ENCODE measurements around the gene DCTN5.

DNA sequence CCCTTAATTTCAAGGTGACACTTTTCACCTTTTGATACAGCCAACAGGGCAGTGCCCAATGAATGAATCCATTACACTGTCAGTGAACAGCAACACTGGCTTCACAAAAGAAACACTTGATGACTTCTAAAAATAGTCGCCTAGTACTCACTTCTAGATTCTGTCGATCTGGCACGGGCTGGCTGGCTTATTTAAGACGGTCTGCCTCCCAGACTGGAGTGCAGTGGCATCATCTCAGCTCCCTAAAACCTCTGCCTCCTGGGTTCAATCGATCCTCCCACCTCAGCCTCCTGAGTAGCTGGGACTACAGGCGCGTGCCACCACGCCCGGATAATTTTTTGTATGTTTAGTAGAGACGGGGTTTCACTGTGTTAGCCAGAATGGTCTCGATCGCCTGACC, 47.1 kb upstream of the DCTN5 start:
- TF ChIP-seq, protein P1, sequence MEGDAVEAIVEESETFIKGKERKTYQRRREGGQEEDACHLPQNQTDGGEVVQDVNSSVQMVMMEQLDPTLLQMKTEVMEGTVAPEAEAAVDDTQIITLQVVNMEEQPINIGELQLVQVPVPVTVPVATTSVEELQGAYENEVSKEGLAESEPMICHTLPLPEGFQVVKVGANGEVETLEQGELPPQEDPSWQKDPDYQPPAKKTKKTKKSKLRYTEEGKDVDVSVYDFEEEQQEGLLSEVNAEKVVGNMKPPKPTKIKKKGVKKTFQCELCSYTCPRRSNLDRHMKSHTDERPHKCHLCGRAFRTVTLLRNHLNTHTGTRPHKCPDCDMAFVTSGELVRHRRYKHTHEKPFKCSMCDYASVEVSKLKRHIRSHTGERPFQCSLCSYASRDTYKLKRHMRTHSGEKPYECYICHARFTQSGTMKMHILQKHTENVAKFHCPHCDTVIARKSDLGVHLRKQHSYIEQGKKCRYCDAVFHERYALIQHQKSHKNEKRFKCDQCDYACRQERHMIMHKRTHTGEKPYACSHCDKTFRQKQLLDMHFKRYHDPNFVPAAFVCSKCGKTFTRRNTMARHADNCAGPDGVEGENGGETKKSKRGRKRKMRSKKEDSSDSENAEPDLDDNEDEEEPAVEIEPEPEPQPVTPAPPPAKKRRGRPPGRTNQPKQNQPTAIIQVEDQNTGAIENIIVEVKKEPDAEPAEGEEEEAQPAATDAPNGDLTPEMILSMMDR (IDR thresholded peaks at IDR 0.05): no peak
- TF ChIP-seq ZFX (IDR thresholded peaks at IDR 0.05; ENCODE audit: borderline replicate concordance): no peak
